H1 (cell line): ENCODE data around the gene BCAR1. TPM values are rescaled to one million over a fixed set of nuclear protein-coding genes. Genes with fewer than 3 reads are reported as not detected.

Experiments
- ASH2L ChIP-seq: fragments of 200-600, 300-600 bp; sonication (generic); IDR thresholded peaks from one replicate; pipeline ENCODE4 v1.7.1; 2017; ENCODE audit warnings: low read length
- CHD1 ChIP-seq: IDR thresholded peaks from 2 replicates; pipeline ENCODE4 v1.6.1; 2012; ENCODE audit warnings: low read depth, low read length, improper control_type of control experiment
- EP300 ChIP-seq, 2 experiments: IDR thresholded peaks; 1 replicate in 1 of 2; 2 replicates in 1 of 2; pipeline ENCODE4 v1.6.1; 2011 to 2012; ENCODE audit warnings: low read depth in 2 of 2, low read length in 2 of 2, mild to moderate bottlenecking in 2 of 2, borderline replicate concordance in 1 of 2, inconsistent platforms in 1 of 2, moderate library complexity in 1 of 2
- GTF2F1 ChIP-seq: IDR thresholded peaks from 2 replicates; pipeline ENCODE4 v1.6.1; 2012; ENCODE audit warnings: low read depth, low read length, improper control_type of control experiment, borderline replicate concordance
- HDAC2 ChIP-seq, 2 experiments: fragments of 300-600 bp in 1 of 2; sonication (generic) in 1 of 2; IDR thresholded peaks; 2 replicates each; pipeline ENCODE4 v1.6.1; 2011 to 2012; ENCODE audit warnings: low read depth in 2 of 2, low read length in 2 of 2, mild to moderate bottlenecking in 2 of 2, moderate library complexity in 2 of 2, borderline replicate concordance in 1 of 2, inconsistent platforms in 1 of 2
- NRF1 ChIP-seq: IDR thresholded peaks from 2 replicates; pipeline ENCODE4 v1.6.1; 2011; ENCODE audit warnings: mild to moderate bottlenecking, low read depth, low read length, improper control_type of control experiment
- TBP ChIP-seq: IDR thresholded peaks from 2 replicates; pipeline ENCODE4 v1.6.1; 2011; ENCODE audit warnings: low read depth, low read length, improper control_type of control experiment
- polyA plus RNA-seq, 7 experiments: library from polyadenylated mRNA; depleted of rRNA in 3 of 7; stranded (reverse) in 5 of 7; unstranded in 2 of 7; fragments of >200 nt in 5 of 7; fragments of 200-250 nt in 2 of 7; gene quantifications; 1 replicate in 5 of 7; 2 replicates in 1 of 7; 4 replicates in 1 of 7; pipeline versions ENCODE4 v1.2.1 to v1.2.3, GENCODE V29; 2011 to 2013; ENCODE audit warnings: missing spikeins in 2 of 7, mixed read lengths in 2 of 7
- total RNA-seq: library from RNA; stranded (reverse); fragmentation: NEBNext Ultra II Directional; extraction: Animal tissue kit (Norgen Biotek cat#: 25700); gene quantifications from 2 replicates; pipeline ENCODE4 v1.2.1, GENCODE V29; 2021
- TF ChIP-seq, protein P1 (sequence below): IDR thresholded peaks from 2 replicates; pipeline ENCODE4 v1.6.1; 2012; ENCODE audit warnings: low read length, inconsistent platforms
- TF ChIP-seq, protein P2 (sequence below): IDR thresholded peaks from 2 replicates; pipeline ENCODE4 v1.6.1; 2012; ENCODE audit warnings: inconsistent platforms

Gene BCAR1
- total and polyA plus RNA-seq, 2 of the 8 experiments (the other 6 are each of a cell fraction or from before 2014, with no cell fraction given): 59.8 to 105 TPM

DNA sequence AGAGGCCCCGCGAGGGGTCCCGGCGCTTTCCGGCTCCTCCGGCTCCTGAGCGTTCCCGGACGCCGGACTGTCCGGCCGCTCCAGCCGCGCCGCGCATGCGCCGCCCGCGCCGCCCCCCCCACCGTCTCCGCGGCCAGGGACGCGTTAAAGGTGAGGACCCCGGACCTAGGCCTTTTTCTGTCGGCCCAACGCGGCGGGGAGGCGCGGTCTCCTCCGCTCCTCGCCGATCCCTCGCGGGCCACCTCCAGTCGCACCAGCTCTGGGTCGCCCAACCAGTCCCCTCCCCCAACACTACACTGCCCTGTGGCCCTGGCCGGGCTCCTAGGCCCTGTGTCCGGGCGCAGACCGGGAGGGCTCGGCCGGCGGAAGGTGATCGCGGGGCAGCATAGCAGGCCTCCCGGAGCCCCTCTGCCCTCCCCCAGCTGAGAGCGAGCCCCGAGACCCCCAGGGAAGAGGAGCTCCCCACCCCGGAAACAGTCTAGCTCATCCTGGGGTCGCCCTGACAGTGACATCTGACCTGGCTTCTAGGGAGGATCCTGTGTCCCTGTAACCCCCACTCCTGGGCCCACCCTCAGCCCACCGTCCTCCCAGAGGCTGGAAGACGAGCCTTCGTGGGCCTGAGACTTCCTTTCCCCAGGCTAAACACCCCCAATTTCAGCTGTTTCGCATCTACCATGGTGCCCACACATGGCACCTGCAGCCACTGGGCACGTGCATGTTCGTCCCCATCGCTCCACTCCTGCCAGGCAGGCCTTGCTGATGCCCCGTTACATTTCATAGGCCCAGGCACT, 14.7 kb upstream of the BCAR1 start (continued):
- TF ChIP-seq, protein P1, sequence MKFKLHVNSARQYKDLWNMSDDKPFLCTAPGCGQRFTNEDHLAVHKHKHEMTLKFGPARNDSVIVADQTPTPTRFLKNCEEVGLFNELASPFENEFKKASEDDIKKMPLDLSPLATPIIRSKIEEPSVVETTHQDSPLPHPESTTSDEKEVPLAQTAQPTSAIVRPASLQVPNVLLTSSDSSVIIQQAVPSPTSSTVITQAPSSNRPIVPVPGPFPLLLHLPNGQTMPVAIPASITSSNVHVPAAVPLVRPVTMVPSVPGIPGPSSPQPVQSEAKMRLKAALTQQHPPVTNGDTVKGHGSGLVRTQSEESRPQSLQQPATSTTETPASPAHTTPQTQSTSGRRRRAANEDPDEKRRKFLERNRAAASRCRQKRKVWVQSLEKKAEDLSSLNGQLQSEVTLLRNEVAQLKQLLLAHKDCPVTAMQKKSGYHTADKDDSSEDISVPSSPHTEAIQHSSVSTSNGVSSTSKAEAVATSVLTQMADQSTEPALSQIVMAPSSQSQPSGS: no peak
- TF ChIP-seq TBP (0 out of 2 replicates have a peak, but pooled peaks have one; percentile 11), NRF1 (peak; percentile 85), HDAC2 (IDR thresholded peaks at IDR 0.05; ENCODE audit: borderline replicate concordance in 1 of 2, low read depth in 2 of 2, low read length in 2 of 2) (0 out of 4 replicates have a peak, but pooled peaks of 1 of the 2 experiments have one; percentile 9), CHD1 (no peak), ASH2L (peak; percentile 71), GTF2F1 (no peak), EP300 (IDR thresholded peaks at IDR 0.05; ENCODE audit: borderline replicate concordance in 1 of 2, low read depth in 2 of 2, low read length in 2 of 2) (no peak)
- TF ChIP-seq, protein P2, sequence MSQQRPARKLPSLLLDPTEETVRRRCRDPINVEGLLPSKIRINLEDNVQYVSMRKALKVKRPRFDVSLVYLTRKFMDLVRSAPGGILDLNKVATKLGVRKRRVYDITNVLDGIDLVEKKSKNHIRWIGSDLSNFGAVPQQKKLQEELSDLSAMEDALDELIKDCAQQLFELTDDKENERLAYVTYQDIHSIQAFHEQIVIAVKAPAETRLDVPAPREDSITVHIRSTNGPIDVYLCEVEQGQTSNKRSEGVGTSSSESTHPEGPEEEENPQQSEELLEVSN: no peak
